K562 (cell line): ENCODE measurements around the gene RNF223. TPM values are rescaled to one million over a fixed set of nuclear protein-coding genes. Genes with fewer than 3 reads are reported as not detected.

Experiments used
- CCAR2 ChIP-seq: fragments of 200-400 bp; formaldehyde crosslinking; IDR thresholded peaks from 2 replicates; pipeline ENCODE4 v1.6.1; 2017; ENCODE audit warnings: mild to moderate bottlenecking, low read depth, low read length
- CXXC5 ChIP-seq: fragments of 250-450 bp; sonication (Bioruptor Pico); IDR thresholded peaks from 2 replicates; pipeline ENCODE4 v1.8.0; 2022; ENCODE audit warnings: inconsistent platforms, mild to moderate bottlenecking, moderate library complexity
- E2F8 ChIP-seq: fragments of 450-650 bp; IDR thresholded peaks from 2 replicates; pipeline ENCODE4 v1.7.1; 2018; ENCODE audit warnings: mild to moderate bottlenecking, low read depth; ENCODE audit not compliant: partially characterized antibody
- EZH2 ChIP-seq: IDR thresholded peaks from 2 replicates; pipeline ENCODE4 v1.6.1; 2012; ENCODE audit warnings: low read depth, mild to moderate bottlenecking, inconsistent platforms, low read length, borderline replicate concordance
- GATAD2B ChIP-seq: fragments of 450-650 bp; IDR thresholded peaks from 2 replicates; pipeline ENCODE4 v1.6.1; 2017; ENCODE audit warnings: mild to moderate bottlenecking, borderline replicate concordance
- JUN ChIP-seq, 2 experiments: sonication (generic) in 1 of 2; formaldehyde crosslinking in 1 of 2; IDR thresholded peaks; 2 replicates each; pipeline versions ENCODE4 v1.6.1 to v1.8.0; 2012 to 2022; ENCODE audit warnings: borderline replicate concordance in 2 of 2, mild to moderate bottlenecking in 2 of 2, improper control_type of control experiment in 1 of 2, low read depth in 1 of 2, low read length in 1 of 2, missing genetic modification reagents in 1 of 2
- PURB ChIP-seq: sonication (generic); formaldehyde crosslinking; IDR thresholded peaks from 2 replicates; pipeline ENCODE4 v1.9.0; 2021; ENCODE audit warnings: low read depth, mild to moderate bottlenecking, missing genetic modification reagents
- RAD21 ChIP-seq, 2 experiments: fragments of 250-450 bp in 1 of 2; fragments of 450-650 bp in 1 of 2; sonication (Bioruptor Pico) in 1 of 2; formaldehyde crosslinking in 1 of 2; IDR thresholded peaks in 1 of 2; conservative IDR thresholded peaks in 1 of 2; 2 replicates each; pipeline versions ENCODE4 v1.4.0 to v1.8.0; 2020 to 2022; ENCODE audit warnings: mild to moderate bottlenecking in 2 of 2, moderate library complexity in 1 of 2
- SAFB ChIP-seq: fragments of 200-400 bp; formaldehyde crosslinking; IDR thresholded peaks from 2 replicates; pipeline ENCODE4 v1.6.1; 2017; ENCODE audit warnings: low read depth, low read length, borderline replicate concordance
- polyA plus RNA-seq, 8 experiments: library from polyadenylated mRNA; depleted of rRNA in 4 of 8; stranded (reverse) in 5 of 8; unstranded in 3 of 8; fragments of >200 nt; fragmentation: Nextera tagmentation in 2 of 8; fragmentation: Illumina TruSeq in 1 of 8; extraction: Ambion mirVana in 2 of 8; extraction: Trizol in 1 of 8; gene quantifications; 2 replicates each; pipeline versions ENCODE4 v1.2.1 to v1.2.3, GENCODE V29; 2011 to 2014; ENCODE audit warnings: inconsistent platforms in 1 of 8, missing spikeins in 1 of 8
- total RNA-seq, 7 experiments: library from RNA; depleted of rRNA in 6 of 7; stranded (reverse); fragments of >200 nt in 6 of 7; fragmentation: Illumina TruSeq in 2 of 7; extraction: Trizol in 2 of 7; gene quantifications; 2 replicates each; pipeline versions ENCODE4 v1.2.1 to v1.2.3, GENCODE V29; 2011 to 2021; ENCODE audit warnings: low replicate concordance in 1 of 7
- TF ChIP-seq, protein P1 (sequence below), 2 experiments: IDR thresholded peaks; 2 replicates each; pipeline ENCODE4 v1.6.1; 2011; ENCODE audit warnings: borderline replicate concordance in 1 of 2, control low read depth in 1 of 2, low read depth in 1 of 2, low read length in 1 of 2, mild to moderate bottlenecking in 1 of 2, mixed read lengths in 1 of 2, moderate library complexity in 1 of 2; ENCODE audit not compliant: insufficient read depth in 1 of 2, insufficient read length in 1 of 2, poor library complexity in 1 of 2, severe bottlenecking in 1 of 2; ENCODE audit errors: extremely low read depth in 1 of 2
- TF ChIP-seq, protein P2 (sequence below): fragments of 250-450 bp; sonication (Bioruptor Pico); IDR thresholded peaks from 2 replicates; pipeline ENCODE4 v1.4.0; 2020; ENCODE audit warnings: mild to moderate bottlenecking, moderate library complexity, borderline replicate concordance

Gene RNF223
- total and polyA plus RNA-seq, 9 of the 15 experiments (the other 6 are each of a cell fraction or from before 2014, with no cell fraction given), result 0.04 to 0.32 TPM; not detected in 7

GRCh38 chr1:1033009-1033587 lies 41.0 kb downstream of the RNF223 start (continued):
- TF ChIP-seq E2F8 (peak; percentile 84), JUN (IDR thresholded peaks at IDR 0.05; ENCODE audit: borderline replicate concordance, low read depth, low read length) (peak; percentile 55; the same call in 1 of the 2 replicates), JUN (CRISPR knock-in tag; IDR thresholded peaks at IDR 0.05; ENCODE audit: borderline replicate concordance) (no peak), PURB (CRISPR knock-in tag) (no peak), RAD21 (CRISPR knock-in tag; conservative IDR thresholded peaks at IDR 0.05 in 1 of 2, IDR thresholded peaks at IDR 0.05 in 1 of 2) (peak; percentile 83), SAFB (peak; percentile 62; the same call in 1 of the 2 replicates), CCAR2 (no peak), EZH2 (no peak), GATAD2B (peak; percentile 87; the same call in 1 of the 2 replicates), CXXC5 (peak; percentile 82)
- TF ChIP-seq, protein P1, sequence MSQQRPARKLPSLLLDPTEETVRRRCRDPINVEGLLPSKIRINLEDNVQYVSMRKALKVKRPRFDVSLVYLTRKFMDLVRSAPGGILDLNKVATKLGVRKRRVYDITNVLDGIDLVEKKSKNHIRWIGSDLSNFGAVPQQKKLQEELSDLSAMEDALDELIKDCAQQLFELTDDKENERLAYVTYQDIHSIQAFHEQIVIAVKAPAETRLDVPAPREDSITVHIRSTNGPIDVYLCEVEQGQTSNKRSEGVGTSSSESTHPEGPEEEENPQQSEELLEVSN (IDR thresholded peaks at IDR 0.05; ENCODE audit: borderline replicate concordance in 1 of 2, extremely low read depth in 1 of 2, insufficient read depth in 1 of 2, insufficient read length in 1 of 2, low read depth in 1 of 2, low read length in 1 of 2, poor library complexity in 1 of 2, severe bottlenecking in 1 of 2), result peak; percentile 66 to 94
- TF ChIP-seq, protein P2, sequence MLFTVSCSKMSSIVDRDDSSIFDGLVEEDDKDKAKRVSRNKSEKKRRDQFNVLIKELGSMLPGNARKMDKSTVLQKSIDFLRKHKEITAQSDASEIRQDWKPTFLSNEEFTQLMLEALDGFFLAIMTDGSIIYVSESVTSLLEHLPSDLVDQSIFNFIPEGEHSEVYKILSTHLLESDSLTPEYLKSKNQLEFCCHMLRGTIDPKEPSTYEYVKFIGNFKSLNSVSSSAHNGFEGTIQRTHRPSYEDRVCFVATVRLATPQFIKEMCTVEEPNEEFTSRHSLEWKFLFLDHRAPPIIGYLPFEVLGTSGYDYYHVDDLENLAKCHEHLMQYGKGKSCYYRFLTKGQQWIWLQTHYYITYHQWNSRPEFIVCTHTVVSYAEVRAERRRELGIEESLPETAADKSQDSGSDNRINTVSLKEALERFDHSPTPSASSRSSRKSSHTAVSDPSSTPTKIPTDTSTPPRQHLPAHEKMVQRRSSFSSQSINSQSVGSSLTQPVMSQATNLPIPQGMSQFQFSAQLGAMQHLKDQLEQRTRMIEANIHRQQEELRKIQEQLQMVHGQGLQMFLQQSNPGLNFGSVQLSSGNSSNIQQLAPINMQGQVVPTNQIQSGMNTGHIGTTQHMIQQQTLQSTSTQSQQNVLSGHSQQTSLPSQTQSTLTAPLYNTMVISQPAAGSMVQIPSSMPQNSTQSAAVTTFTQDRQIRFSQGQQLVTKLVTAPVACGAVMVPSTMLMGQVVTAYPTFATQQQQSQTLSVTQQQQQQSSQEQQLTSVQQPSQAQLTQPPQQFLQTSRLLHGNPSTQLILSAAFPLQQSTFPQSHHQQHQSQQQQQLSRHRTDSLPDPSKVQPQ, result no peak
